Left cardiac atrium (tissue), 4 donors: Measurements from ENCODE around the gene ACP3. TPM values are rescaled to one million over a fixed set of nuclear protein-coding genes. Genes with fewer than 3 reads are reported as not detected.
"Not testable (repeated sequence)": the region's sequence is repeated elsewhere in the genome, so short reads cannot be mapped to it uniquely, and the experiment has no call there.

ENCODE experiments used
- ATAC-seq, 2 donors: fragments of 200-7000 bp; cut with Tn5 transposase; one replicate each; pipeline ENCODE4 v1.9.1; 2020; ENCODE audit warnings: mild to moderate bottlenecking in 2 of 2, moderate library complexity in 2 of 2
- DNase-seq: peaks from one replicate; pipeline ENCODE4 v3.0.0-alpha.2; 2020
- intact Hi-C, 2 donors: fragments of 100-400 bp; cut with DNase I; formaldehyde crosslinking; loops; one replicate each; pipeline versions ENCODE4 v1.14.1 to v1.15.1; 2022 to 2023
- total RNA-seq, 2 donors: library from RNA; stranded (reverse); fragmentation: NEBNext Ultra II Directional; extraction: Animal tissue kit (Norgen Biotek cat#: 25700); gene quantifications; one replicate each; pipeline ENCODE4 v1.2.1, GENCODE V29; 2021
- donor health status: DM: no; HTN: yes; CAD: no.
- donor health status: DM: no; HTN: yes; CAD: no; lungs with severe emphysema.
- donor health status: DM: yes; HTN: yes; CAD: no.
- donor health status: Dilated cardiomyopathy.

ACP3 gene
- total RNA-seq, 2 donors from 2014 or later = 1.1 to 3.0 TPM

GRCh38 chr3:132396255-132396654 lies 79.0 kb downstream of the ACP3 start:
- intact Hi-C loops = loop anchor here in 1 of 2 donors (5.0 kb wide), 1 partner anchor 139 kb away; no protein-coding TSS in a partner anchor
- DNase-seq (no peak), ATAC-seq (no peak)

- intact Hi-C loops = loop anchor here in 1 of 2 donors (5.0 kb wide), 1 partner anchor 139 kb away; no protein-coding TSS in a partner anchor
- not testable (repeated sequence) for ATAC-seq, DNase-seq
These were observed 79.6 kb downstream of the ACP3 start for GRCh38 chr3:132396776-132397175.

GRCh38 chr3:132399054-132399929 lies 82.1 kb downstream of the ACP3 start:
- intact Hi-C loops = loop anchor here in 1 of 2 donors (2.0 to 5.0 kb wide), 2 partner anchors 46 to 142 kb away; no protein-coding TSS in a partner anchor
- DNase-seq (no peak), ATAC-seq (peak in 1 of 2 donors; percentile 58)

- no peak for DNase-seq
- intact Hi-C loops = loop anchor here in 1 of 2 donors (10.0 kb wide), 1 partner anchor 46 kb away; no protein-coding TSS in a partner anchor
These were observed 84.0 kb downstream of the ACP3 start for GRCh38 chr3:132401255-132401654.

GRCh38 chr3:132404276-132404675 lies 87.1 kb downstream of the ACP3 start:
- DNase-seq = no peak
- no peak for ATAC-seq
- intact Hi-C loops = loop anchor here in 1 of 2 donors (10.0 kb wide), 1 partner anchor 49 kb away; no protein-coding TSS in a partner anchor

More at GRCh38 chr3:132401255-132401654, 84.0 kb downstream of the ACP3 start:
- ATAC-seq = no peak

GRCh38 chr3:132405188-132405587 lies 88.0 kb downstream of the ACP3 start:
- peak; percentile 30 to 66 for ATAC-seq
- no peak for DNase-seq
- intact Hi-C loops = loop anchor here in 1 of 2 donors (10.0 kb wide), 1 partner anchor 50 kb away; no protein-coding TSS in a partner anchor

GRCh38 chr3:132405609-132406299 lies 88.5 kb downstream of the ACP3 start:
- ATAC-seq (no peak), DNase-seq (no peak)
- intact Hi-C loops = loop anchor here in 1 of 2 donors (10.0 kb wide), 1 partner anchor 51 kb away; no protein-coding TSS in a partner anchor

- intact Hi-C loops = loop anchor here in 1 of 2 donors (10.0 kb wide), 1 partner anchor 52 kb away; no protein-coding TSS in a partner anchor
- no peak for ATAC-seq
These were observed 89.4 kb downstream of the ACP3 start for GRCh38 chr3:132406587-132406986.

GRCh38 chr3:132407025-132407424 lies 89.8 kb downstream of the ACP3 start:
- intact Hi-C loops = loop anchor here in 1 of 2 donors (10.0 kb wide), 1 partner anchor 52 kb away; no protein-coding TSS in a partner anchor
- DNase-seq (no peak), ATAC-seq (no peak)

More at GRCh38 chr3:132406587-132406986, 89.4 kb downstream of the ACP3 start:
- DNase-seq = no peak

Other genes starting within 250 kb of the ACP3 start
- 10 to 100 TPM; 26.4 to 30.7 TPM for gene DNAJC13, start 100.1 kb downstream of the ACP3 start, total RNA-seq